Activated CD8-positive, alpha-beta memory T cell treated with anti-CD3 and anti-CD28 coated beads for 48 hours (primary cell): Measurements from ENCODE around the gene FTO.

Experiments used
- DNase-seq, 3 experiments: peaks; one replicate each; pipeline ENCODE4 v3.0.0-alpha.2; 2020; ENCODE audit warnings: low read depth in 2 of 3, low spot score in 2 of 3

FTO gene

GRCh38 chr16:53996961-53997360 is 293.0 kb downstream of the FTO start:
- no peak for DNase-seq

- no peak for DNase-seq
These were observed 294.3 kb downstream of the FTO start for GRCh38 chr16:53998024-53998810.

DNA sequence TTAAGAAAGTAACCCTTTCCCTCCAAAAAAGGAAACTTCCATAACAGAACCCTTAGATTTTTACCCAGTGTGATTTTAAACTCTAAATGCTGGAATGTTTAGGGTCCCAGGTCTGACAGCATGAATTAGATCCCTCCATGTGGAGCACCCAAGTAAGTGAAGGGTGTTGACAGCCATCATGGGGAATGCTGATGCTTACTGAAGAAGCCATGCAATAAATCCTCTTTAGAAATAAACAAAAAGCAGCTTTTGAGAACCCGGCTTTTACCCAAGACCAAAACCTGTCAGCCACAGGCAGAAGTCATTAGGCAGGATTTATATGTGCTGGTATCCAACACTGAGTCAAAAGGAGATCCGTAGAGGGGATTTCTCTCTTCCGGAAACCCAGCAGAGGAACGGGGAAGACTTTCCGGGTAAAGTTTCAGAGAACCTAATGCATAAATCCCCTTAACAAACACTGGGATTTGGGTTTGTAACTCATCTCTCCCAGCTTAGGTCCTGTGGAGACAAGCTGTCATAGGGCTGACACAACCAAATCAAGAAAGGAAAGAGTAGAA is 295.1 kb downstream of the FTO start:
- DNase-seq: no peak

DNA sequence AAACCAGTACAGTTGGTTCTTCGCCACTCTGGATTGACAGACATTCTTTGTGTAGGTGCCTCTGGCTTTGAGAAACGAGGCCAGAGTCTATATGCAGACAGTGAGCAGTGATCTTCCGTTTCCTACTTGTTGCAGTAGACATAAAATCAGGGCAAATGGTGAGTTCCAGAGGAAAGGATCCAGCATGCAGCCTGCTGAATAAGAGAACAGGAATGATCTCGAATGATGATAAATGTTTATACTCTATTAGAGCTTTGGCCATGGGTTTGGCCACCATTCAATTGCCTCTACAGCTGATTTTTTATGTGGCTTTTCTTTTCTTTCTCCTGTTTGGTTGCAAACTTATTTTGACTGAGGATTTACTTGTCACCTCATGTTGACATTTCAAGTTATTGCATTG is 295.9 kb downstream of the FTO start:
- no peak for DNase-seq

GRCh38 chr16:54000361-54000760 is 296.4 kb downstream of the FTO start:
- DNase-seq: no peak

GRCh38 chr16:54006693-54007092 is 302.7 kb downstream of the FTO start:
- DNase-seq: no peak

- DNase-seq: no peak
These were observed 303.5 kb downstream of the FTO start for GRCh38 chr16:54007504-54007903.

DNA sequence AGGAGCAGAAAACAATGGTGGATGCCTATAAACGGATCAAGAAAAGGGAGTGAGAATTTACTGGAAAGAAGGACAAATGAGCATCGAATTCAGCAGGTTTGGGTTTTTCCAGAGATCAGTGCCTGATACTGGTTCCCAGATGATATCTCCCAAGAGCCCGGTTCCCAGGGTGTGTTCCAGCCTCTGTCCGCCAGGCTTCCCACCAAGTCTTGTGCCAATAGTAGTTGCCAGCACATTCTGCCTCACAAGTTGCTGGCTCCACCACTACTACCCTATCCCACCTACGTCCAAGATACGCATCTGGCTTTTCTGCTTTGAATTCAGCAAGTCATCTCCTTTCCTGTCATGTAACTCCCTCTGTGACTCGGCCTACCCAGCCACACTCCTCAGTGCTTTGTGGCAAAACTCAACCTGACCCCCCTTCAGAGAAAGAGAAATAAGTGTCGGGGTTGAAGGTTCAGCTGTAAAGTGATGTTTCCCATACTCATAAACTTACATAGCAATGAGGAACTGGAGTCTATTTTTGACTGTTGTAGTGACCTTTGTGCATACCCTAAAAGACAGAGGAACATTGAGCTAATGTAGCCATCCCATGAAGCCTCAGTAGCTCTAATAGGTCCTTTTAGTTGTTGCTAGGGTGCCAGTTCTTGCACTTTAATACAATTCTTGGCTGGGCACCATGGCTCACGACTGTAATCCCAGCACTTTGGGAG is 305.7 kb downstream of the FTO start:
- no peak for DNase-seq

DNA sequence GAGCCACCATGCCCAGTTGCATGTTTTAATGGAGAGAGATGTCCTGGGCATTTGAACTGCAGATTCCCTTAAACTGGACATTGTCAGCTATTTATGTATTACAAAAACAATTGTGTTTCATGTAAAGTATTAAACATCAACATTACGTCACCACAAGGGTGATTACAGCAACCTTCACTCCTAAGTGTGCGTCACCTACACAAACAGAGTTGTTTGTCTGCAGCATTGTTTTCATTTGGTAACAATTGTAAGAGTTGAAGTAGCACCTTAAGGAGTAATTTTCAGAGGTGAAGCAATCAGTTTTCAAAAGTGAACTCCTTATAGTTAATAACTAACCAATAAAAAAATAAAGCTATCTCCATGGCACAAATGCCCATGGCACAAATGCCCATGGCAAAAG is 311.2 kb downstream of the FTO start:
- no peak for DNase-seq

DNA sequence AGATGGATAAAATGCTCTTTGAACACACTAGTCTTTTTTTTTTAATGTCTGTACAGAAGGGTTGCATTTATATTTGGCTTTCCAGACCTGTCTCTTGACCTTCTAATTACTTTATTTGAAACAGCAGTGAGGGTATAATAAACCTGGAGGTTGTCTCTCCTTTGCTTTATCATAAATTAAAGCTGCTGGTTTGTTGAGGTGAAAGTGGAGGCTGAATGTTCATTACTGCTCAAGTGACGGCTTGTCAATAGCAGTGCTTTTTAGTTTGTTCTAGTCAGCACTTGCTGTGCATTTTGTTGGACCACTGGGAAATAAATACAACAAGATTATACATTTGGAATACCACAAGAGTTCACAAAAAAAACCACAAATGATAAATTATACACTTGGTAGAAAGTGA is 318.4 kb downstream of the FTO start:
- no peak for DNase-seq

DNA sequence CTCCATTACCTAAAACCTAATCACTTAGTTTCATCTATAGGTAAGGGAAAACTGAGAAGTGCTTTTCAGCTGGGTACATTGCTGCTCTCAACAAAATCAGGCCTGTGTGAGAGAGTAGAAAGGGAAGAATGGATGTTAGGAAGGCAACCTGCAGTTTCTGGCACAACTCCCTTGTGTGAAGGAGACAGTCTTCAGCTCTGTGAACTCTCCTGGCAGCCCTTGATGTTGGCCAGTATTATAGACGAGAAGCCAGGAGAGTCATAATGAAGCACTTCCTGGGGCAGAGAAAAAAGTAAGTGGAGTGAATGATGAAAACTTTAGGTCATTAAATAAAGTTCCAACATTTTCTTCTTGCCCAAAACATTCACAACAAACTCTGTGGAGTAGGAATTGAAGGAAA is 322.5 kb downstream of the FTO start:
- no peak for DNase-seq

DNA sequence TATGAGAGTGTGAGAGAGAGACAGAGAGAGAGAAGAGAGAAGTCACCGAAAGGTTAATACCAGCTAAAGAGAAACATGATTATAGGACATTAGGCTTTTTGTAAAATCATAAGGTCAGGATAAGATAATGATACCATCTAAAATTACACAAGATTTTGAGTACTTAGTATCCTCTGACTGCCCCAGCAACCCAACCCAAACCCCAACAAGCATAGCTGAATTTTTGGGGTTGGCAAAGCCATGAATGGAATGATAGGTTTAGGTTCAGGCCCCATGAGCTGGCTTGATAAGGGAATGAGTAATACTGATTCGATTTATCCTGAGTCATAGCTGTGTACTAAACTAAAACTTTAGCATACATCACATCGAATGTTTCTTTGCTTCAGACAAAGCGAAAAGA is 323.1 kb downstream of the FTO start:
- no peak for DNase-seq

GRCh38 chr16:54027558-54027957 is 323.6 kb downstream of the FTO start:
- DNase-seq: no peak

GRCh38 chr16:54027995-54028394 is 324.0 kb downstream of the FTO start:
- DNase-seq: no peak

GRCh38 chr16:54030451-54030850 is 326.5 kb downstream of the FTO start:
- no peak for DNase-seq

GRCh38 chr16:54031107-54031760 is 327.3 kb downstream of the FTO start:
- DNase-seq: no peak

- no peak for DNase-seq
These were observed 329.8 kb downstream of the FTO start for GRCh38 chr16:54033747-54034146.

GRCh38 chr16:54034684-54035083 is 330.7 kb downstream of the FTO start:
- no peak for DNase-seq

DNA sequence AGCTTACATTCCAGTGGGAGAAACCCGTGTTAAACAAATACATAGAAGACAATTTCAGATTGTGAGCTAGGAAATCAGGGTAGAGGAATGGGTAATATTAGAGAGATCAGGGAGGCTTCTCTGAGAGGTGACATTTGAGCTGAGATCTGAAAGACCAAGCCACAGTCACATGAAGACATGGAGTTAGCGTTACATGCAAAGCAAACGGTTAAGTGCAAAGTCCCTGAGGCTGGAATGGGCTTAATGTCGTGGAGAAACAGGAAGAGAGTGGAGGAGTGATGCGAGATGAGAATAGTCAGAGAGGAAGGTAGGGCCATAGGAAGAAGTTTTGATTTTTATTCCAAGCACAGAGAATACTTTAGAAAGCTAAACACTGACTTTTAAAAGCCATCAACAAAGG is 336.5 kb downstream of the FTO start:
- DNase-seq: no peak

- no peak for DNase-seq
These were observed 337.0 kb downstream of the FTO start for GRCh38 chr16:54040975-54041374.

GRCh38 chr16:54048586-54049495 is 344.9 kb downstream of the FTO start:
- no peak for DNase-seq
